ENCODE results near the gene WWTR1. TPM values are rescaled to one million over a fixed set of nuclear protein-coding genes. Genes with fewer than 3 reads are reported as not detected.

Gene WWTR1
- total and polyA plus RNA-seq, 2 donors (not counting 3 experiments of a cell fraction or from before 2014, with no cell fraction given), result 210 to 341 TPM

GRCh38 chr3:149575961-149576564 is 81.8 kb downstream of the WWTR1 start:
- H3K4me2 ChIP-seq (ENCODE audit: insufficient read depth, low read length), result peak overlapping the region; percentile 41
- DNase-seq (ENCODE audit: low read depth, low spot score) (peak; percentile 99), FAIRE-seq (peak; percentile 97)
- H3K36me3 ChIP-seq (ENCODE audit: control insufficient read depth in 2 of 2, extremely low read depth in 1 of 2, insufficient read depth in 2 of 2, low read length in 2 of 2), result peaks cover 10 to 17% of the 10 kb centered on the region in 2 experiments
- no peak overlapping the region for H2AFZ ChIP-seq (ENCODE audit: low read depth, low read length)
- no peaks in the 10 kb centered on the region for H3K9me1 ChIP-seq (replicated peaks; ENCODE audit: control insufficient read depth, extremely low read depth, insufficient read depth, low read length)
- no peaks in the 10 kb centered on the region for H3K27me3 ChIP-seq (ENCODE audit: control insufficient read depth in 2 of 2, insufficient read depth in 2 of 2, low read length in 2 of 2)
- peak overlapping the region; percentile 78 for H3K9ac ChIP-seq (replicated peaks; ENCODE audit: extremely low read depth, insufficient read depth, low read length)
- ChIA-PET CTCF (interaction anchor here (0.6 to 3.3 kb wide), 21 partner anchors 11 to 232 kb away, joined by 3 to 17 read pairs (median 4); partner anchors contain the start of gene WWTR1), POLR2A (interaction anchor here (0.7 to 2.1 kb wide), 14 partner anchors 17 to 198 kb away, joined by 3 to 16 read pairs (median 5); partner anchors contain the start of genes TM4SF1 and WWTR1)
- no peak overlapping the region for H3K4me3 ChIP-seq (replicated peaks in 1 of 3; ENCODE audit: insufficient read depth in 1 of 3, low read depth in 1 of 3, low read length in 3 of 3)
- peaks cover 90% of the 10 kb centered on the region for H3K4me1 ChIP-seq (ENCODE audit: control insufficient read depth, extremely low read depth, insufficient read depth, low read length)
- peaks cover 83% of the 10 kb centered on the region for H3K79me2 ChIP-seq (ENCODE audit: control insufficient read depth, insufficient read depth, low read length)
- intact Hi-C loops (cut with micrococcal nuclease), result loop anchor here (1.0 to 2.0 kb wide), 5 partner anchors 13 to 83 kb away; partner anchors contain the start of gene WWTR1
- TF ChIP-seq POLR2A (IDR thresholded peaks at IDR 0.05; ENCODE audit: low read depth, low read length) (peak; percentile 79), EZH2 (IDR thresholded peaks at IDR 0.05; ENCODE audit: borderline replicate concordance, low read depth, low read length, severe bottlenecking) (no peak), FOS (IDR thresholded peaks at IDR 0.05; ENCODE audit: borderline replicate concordance, insufficient read depth, low read length) (peak; percentile 95), JUN (IDR thresholded peaks at IDR 0.05; ENCODE audit: borderline replicate concordance, insufficient read depth, insufficient read length, low read depth) (peak; percentile 94), POLR2AphosphoS5 (IDR thresholded peaks at IDR 0.05; ENCODE audit: insufficient read depth, low read depth, low read length) (peak; percentile 92), MYC (IDR thresholded peaks at IDR 0.05; ENCODE audit: low read depth, low read length) (no peak), GATA2 (IDR thresholded peaks at IDR 0.05; ENCODE audit: insufficient read depth, insufficient read length, low read depth, low read length) (peak; percentile 68), CTCF (IDR thresholded peaks at IDR 0.05; ENCODE audit: extremely low read depth in 1 of 2, insufficient read depth in 1 of 2, low read depth in 1 of 2, low read length in 2 of 2) (no peak), MAX (IDR thresholded peaks at IDR 0.05; ENCODE audit: insufficient read depth, insufficient read length) (no peak)
- no TSS peak for BruUV-seq (replicated peaks)
- H3K27ac ChIP-seq (ENCODE audit: insufficient read depth, low read depth, low read length), result peak overlapping the region; percentile 91
- dilution Hi-C loops (cut with MboI; ENCODE audit: extremely low pct_ligation_motif_present, low sequenced_read_pairs), result no loop called here
- no peaks in the 10 kb centered on the region for H3K9me3 ChIP-seq (replicated peaks; ENCODE audit: control insufficient read depth, insufficient read depth, low read length)
- no peaks in the 10 kb centered on the region for H4K20me1 ChIP-seq (replicated peaks; ENCODE audit: control insufficient read depth, extremely low read depth, insufficient read depth, low read length)
